ENCODE results near the gene ZC3H7A.

- TF ChIP-seq CTCF (IDR thresholded peaks at IDR 0.05) (no peak), ZFX (IDR thresholded peaks at IDR 0.05; ENCODE audit: borderline replicate concordance) (no peak)
These were observed 81.7 kb downstream of the ZC3H7A start for GRCh38 chr16:11715246-11715947.

Measured in 22Rv1 (cell line).